ENCODE results near the gene TNNI3K. TPM values are rescaled to one million over a fixed set of nuclear protein-coding genes. Genes with fewer than 3 reads are reported as not detected.
"Not testable (repeated sequence)": the region's sequence is repeated elsewhere in the genome, so short reads cannot be mapped to it uniquely, and the experiment has no call there.

The TNNI3K gene, protein sequence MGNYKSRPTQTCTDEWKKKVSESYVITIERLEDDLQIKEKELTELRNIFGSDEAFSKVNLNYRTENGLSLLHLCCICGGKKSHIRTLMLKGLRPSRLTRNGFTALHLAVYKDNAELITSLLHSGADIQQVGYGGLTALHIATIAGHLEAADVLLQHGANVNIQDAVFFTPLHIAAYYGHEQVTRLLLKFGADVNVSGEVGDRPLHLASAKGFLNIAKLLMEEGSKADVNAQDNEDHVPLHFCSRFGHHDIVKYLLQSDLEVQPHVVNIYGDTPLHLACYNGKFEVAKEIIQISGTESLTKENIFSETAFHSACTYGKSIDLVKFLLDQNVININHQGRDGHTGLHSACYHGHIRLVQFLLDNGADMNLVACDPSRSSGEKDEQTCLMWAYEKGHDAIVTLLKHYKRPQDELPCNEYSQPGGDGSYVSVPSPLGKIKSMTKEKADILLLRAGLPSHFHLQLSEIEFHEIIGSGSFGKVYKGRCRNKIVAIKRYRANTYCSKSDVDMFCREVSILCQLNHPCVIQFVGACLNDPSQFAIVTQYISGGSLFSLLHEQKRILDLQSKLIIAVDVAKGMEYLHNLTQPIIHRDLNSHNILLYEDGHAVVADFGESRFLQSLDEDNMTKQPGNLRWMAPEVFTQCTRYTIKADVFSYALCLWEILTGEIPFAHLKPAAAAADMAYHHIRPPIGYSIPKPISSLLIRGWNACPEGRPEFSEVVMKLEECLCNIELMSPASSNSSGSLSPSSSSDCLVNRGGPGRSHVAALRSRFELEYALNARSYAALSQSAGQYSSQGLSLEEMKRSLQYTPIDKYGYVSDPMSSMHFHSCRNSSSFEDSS
- not detected in 2 replicates for total RNA-seq

DNA sequence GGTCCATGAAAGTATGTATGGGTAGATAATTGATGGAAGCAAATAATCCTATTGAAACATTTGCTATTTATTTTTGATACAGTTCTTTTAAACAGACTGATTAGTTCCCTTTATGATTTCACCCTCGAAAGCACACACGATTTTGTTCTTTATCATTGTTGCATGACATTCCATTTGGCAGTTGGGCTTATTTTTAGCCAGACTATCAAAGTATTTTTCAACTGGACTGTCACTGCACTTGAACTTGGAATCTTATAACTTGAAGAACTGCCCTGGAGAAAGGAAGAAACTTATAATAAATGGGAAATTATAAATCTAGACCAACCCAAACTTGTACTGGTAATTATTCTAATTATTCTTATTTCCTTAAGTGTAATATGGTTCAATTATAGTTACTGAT is at the start of gene TNNI3K:
Gene TNNI3K, plus strand, starts transcription at position 235 of the 400 bp plus-strand sequence. Its CDS starts 65 bp downstream, at position 300.
- intact Hi-C loops (cut with micrococcal nuclease) = no loop called here

DNA sequence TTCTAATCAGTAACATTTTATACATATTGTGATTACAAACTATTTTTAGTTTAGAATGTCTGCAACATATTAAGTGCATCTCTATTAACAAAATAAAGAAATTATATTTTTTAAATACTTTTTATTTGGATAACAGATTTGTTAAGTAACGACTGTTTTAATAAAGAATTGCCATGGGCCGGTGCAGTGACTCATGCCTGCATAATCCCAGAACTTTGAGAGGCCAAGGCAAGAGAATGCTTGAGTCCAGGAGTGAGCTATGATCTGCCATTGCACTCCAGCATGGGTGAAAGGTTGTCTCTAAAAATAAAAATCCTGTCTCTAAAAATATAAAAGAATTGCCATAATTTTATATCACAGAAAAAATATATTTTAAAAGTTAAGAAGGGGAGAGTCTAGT is 41.3 kb upstream of the TNNI3K start:
- intact Hi-C loops (cut with micrococcal nuclease) = no loop called here

DNA sequence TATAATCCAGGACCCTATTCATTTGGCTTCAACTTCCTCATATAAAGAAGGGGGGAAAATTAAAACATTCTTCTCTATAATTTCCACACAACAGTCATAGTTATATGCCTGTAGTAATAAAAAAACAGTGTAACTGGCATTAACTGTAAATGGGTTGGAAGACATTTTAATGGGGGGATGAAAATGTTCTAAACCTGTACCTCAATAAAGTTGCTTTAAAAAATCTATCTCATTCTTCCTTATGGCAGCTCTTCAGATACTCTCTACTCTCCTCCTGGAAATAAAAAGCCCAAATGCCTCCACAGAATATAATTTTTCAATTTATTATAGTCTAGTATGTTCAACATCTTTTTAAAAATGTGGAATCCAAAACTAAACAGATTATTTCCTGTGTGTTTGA is 39.8 kb upstream of the TNNI3K start:
- intact Hi-C loops (cut with micrococcal nuclease) = no loop called here

DNA sequence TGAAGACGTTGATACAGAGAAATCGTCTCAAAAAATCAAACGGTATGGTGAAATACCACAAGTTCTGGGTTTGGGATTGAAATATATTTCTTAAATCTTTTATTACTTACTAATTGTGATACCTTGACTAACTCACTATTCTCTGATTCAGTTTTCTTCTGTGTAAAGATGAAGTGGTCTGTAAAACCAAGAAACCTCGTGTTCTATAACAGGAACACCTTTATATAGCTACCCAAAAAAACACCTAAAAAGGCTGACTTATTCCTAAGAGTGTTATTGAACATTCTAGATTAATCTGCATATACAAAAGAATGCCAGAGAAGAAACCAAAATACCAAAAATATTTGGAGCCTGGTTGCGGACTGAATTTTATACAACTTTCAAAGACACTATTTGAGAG is 37.9 kb upstream of the TNNI3K start:
- intact Hi-C loops (cut with micrococcal nuclease) = no loop called here

DNA sequence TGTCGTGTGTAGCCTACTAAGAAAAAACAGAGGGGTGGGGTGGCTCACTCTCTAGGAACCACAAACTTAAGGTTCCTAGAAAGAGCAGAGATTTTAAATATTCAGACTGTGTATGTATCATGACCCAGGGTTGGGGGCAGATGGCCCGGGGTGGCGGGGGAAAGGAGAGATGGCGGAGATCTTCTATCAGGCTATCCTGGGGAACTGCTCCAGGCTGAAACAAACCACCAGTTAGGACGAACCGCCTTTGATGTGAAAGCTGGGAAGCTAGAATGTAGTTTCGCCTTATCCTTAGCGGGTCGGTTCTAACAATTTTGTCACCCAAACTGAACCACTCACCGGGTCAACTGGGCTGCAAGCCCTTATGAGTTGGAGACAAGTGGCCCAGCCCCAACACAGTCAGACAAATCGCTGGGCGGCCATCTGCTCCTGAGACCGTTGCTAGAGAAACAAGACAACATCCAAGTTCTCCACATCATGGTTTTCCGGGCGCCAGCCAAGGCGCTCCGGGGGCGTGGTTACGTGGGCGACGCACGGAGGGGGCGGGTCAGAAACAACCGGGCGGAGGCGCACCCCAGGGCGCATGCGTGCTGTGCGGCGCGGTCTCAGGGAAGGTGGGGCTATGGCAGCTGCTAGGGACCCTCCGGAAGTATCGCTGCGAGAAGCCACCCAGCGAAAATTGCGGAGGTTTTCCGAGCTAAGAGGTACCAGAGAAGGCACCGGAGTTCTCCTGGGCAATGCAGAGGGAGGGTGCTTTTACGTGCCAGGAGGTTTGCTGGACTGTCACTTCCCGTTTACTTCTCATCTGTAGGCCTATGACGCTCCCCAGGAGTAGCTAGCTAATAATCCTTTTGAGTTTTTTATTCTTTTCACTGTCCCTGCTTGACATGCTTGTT is 37.3 kb upstream of the TNNI3K start, which contains the start of the genes FPGT and LRRIQ3:
Gene FPGT, plus strand, starts transcription at position 586 of the 896 bp plus-strand sequence. Its CDS starts 37 bp downstream, at position 623.
Gene LRRIQ3, minus strand, starts transcription at position 520 of the 896 bp plus-strand sequence. CDS start 14,492 bp downstream, outside the sequence.
- intact Hi-C loops (cut with micrococcal nuclease) = loop anchor here (1.0 kb wide), 1 partner anchor 535 kb away; the partner anchor contains the start of genes CRYZ and TYW3

DNA sequence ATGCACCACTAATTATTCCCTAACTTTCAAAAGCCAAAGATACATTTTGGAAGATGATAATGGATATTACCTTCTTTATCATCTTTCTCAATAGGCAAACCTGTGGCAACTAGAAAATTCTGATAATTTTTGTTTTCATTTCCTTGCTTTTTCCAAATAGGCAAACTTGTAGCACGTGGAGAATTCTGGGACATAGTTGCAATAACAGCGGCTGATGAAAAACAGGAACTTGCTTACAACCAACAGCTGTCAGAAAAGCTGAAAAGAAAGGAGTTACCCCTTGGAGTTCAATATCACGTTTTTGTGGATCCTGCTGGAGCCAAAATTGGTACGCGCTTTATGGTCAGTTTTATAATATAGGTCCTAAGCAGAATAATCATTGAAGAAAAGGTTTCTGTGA is 35.7 kb upstream of the TNNI3K start:
- intact Hi-C loops (cut with micrococcal nuclease) = no loop called here

DNA sequence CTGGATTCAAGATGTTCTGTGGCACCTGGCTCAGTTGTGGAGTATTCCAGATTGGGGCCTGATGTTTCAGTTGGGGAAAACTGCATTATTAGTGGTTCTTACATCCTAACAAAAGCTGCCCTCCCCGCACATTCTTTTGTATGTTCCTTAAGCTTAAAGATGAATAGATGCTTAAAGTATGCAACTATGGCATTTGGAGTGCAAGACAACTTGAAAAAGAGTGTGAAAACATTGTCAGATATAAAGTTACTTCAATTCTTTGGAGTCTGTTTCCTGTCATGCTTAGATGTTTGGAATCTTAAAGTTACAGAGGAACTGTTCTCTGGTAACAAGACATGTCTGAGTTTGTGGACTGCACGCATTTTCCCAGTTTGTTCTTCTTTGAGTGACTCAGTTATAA is 29.9 kb upstream of the TNNI3K start:
- intact Hi-C loops (cut with micrococcal nuclease) = no loop called here

DNA sequence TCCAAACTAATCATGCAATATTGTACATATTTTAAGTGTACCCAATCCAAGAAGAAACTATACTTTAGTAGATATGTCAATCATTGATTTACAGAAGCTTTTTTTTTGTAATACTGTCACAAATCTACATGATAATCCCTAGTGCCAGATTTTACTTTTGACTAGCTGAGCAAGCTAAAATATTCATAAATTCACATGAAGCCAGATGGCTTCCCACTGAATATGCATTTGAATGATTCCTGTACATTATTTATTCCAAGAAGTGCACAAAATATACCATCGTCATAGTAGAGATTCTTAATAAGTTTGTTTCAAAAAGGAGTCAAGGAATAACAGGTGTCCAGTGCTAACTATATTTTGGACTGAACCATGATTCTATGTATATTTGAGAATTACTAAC is 20.0 kb upstream of the TNNI3K start:
- intact Hi-C loops (cut with micrococcal nuclease) = no loop called here

DNA sequence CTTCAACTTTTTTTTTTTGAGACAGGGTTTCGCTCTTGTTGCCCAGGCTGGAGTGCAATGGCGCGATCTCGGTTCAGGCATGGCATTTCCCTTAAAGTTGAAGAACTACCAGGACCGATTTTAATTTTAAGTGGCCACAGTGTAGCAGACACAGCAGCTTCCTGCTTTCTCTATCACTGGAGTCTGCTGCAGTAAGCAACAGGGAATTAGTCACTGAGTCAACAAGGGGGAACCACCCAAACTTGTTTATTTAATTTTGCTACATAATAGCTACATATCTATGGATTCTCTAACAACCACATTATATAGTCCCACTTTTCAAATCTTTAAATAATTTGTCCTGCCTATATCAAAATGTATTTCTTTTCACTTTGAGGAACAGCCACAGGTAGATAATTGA is 12.5 kb upstream of the TNNI3K start:
- intact Hi-C loops (cut with micrococcal nuclease) = no loop called here

DNA sequence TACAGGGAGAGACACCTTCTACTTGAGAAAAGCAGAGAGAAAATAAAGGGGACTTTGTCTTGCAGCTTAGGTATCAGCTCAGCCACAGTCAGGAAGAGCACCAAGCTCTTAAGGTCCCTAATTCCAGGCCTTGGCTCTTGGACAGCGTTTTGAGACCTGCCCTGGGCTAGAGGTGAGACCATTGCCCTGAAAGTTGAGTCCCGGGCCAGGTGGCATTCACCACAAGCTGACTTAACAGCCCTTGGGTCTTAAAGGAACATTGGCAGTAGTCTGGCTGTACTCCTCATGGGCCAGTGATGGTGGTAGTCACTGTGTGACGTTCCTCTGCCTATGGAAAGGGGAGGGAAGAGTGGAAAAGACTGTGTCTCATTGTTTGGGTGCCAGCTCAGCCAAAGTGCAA is 11.7 kb upstream of the TNNI3K start:
- intact Hi-C loops (cut with micrococcal nuclease) = no loop called here

DNA sequence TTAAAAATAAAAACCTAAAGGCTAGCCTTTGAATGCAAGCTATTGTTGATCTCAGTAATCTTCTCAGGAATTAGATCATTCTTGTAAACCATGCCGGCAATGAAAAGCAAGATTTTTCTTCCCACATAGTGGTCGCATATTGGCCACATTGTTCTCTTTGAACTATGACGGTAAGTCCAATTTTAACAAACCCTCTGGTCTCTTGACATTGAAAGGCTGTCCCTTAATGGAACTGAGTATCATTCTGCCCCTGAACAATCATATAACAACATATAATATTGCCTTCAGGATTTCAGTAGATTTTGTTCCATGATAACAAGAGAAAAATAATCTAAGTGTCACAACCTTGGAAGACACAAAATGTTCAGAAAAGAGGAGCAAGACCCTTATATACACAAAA is 1.3 kb downstream of the TNNI3K start:
- intact Hi-C loops (cut with micrococcal nuclease) = no loop called here

DNA sequence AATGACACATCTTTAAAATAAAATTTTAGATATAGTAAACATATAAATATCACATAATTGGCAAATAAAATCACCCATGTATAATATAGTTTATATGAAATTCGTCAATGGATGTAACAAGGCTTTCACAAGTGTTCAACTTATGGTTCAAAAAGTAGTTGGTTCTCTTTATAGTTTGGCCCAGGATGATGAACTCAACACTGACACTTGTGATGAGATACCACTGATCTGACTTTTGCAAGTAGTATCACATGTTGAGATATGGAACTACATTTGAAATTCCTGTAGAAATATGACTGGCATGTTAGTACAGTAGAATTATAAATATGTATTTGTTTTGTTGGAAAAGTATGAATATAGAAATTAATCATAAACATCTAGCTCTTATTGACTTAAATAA is 1.8 kb downstream of the TNNI3K start:
- intact Hi-C loops (cut with micrococcal nuclease) = no loop called here

DNA sequence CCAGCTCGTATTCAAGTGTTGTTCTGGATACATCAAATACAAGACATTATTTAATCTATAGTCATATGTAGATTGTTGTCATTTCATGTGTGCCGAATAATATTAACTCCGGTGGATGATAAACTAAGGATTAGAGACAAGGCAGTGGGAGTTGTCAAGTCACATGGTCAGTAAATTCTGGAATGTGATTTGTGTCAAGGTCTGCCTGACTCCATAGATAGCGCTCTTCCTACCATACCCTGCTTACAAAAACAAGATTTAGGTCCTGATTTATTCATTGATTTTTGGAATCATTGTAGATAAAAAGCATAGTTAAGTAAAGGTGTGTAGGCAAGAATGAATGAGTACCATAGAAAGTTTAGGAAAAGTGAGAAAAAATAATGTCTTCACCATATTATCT is 2.6 kb downstream of the TNNI3K start:
- intact Hi-C loops (cut with micrococcal nuclease) = no loop called here

DNA sequence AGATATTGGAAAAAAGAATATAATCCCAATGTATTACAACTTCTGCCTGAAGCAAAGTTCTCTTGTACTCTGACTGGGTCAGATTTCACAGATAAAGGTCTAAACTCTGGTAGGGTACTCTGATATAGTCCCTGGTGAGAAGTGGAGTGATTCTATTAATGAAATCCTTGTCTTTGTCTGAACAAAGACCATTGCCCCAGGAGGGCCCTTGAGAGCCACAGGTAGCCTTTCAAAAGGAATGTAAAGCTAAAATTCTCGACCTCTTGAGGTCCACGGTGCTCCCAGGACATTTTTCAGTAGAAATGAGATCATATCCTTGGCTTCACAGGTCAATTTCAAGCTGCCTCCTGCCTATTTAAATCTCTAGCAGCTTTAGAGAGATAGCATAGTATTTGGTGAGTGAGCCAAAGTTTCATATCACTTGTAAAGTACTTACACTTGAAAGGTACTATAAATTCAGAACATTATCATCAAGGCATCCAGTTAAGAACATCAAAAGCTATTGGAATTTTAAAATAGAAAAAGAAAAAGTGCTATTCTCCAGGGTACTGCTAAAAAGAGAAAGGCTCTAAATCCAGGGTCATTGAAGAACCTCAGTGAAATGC is 10.1 kb downstream of the TNNI3K start:
- intact Hi-C loops (cut with micrococcal nuclease) = no loop called here

DNA sequence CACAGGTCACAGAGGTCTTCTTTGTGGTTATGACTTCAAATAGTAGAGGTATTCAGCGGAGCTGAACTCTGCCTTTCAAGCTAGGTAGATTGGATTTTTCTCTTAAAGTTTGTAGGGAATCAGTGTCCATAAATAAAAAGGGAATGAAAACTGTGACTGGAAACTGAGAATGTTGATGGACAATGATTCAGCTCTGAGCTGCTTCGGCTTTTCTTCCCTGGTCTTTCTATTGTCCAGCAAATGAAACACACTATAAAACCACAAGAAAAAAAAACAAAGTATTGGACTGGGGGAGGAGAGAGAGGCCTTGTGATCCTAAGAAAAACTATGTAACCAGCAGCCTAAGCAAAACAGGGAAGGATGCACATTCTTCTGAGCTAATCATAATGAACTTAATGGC is 11.1 kb downstream of the TNNI3K start:
- intact Hi-C loops (cut with micrococcal nuclease) = no loop called here

DNA sequence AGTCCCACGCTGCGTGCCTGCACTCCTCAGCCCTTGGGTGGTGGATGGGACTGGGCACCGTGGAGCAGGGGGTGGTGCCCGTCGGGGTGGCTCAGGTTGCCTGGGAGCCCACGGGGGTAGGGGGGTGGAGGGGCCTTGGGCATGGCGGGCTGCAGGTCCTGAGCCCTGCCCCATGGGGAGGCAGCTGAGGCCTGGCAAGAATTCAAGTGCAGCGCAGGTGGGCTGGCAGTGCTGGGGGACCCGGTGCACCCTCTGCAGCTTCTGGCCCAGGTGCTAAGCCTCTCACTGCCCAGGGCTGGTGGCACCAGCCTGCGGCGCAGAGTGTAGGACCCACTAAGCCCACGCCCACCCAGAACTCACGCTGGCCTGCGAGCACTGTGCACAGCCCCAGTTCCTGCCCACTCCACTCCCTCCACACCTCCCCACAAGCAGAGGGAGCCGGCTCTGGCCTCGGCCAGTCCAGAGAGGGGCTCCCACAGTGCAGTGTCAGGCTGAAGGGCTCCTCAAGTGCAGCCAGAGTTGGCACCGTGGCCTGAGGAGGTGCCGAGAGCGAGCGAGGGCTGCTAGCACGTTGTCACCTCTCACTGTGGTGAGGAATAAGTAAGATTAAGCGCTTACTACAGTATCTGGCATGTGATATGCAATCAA is 12.8 kb downstream of the TNNI3K start:
- intact Hi-C loops (cut with micrococcal nuclease) = no loop called here

DNA sequence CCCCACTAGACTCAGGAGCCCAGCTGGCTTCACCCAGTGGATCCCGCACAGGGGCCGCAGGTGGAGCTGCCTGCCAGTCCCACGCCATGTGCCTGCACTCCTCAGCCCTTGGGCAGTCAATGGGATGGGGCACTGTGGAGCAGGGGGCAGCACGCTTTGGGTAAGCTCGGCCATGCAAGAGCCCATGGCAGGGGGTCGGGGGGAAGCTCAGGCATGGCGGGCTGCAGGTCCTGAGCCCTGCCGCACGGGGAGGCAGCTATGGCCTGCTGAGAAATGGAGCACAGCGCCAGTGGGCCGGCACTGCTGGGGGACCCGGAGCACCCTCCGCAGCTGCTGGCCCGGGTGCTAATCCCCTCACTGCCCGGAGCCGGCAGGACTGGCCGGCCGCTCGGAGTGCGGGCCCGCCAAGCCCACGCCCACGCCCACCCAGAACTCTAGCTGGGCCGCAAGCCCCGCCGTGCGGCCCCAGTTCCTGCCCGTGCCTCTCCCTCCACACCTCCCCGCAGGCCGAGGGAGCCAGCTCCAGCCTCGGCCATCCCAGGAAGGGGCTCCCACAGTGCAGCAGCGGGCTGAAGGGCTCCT is 18.1 kb downstream of the TNNI3K start:
- intact Hi-C loops (cut with micrococcal nuclease) = not testable (repeated sequence)

DNA sequence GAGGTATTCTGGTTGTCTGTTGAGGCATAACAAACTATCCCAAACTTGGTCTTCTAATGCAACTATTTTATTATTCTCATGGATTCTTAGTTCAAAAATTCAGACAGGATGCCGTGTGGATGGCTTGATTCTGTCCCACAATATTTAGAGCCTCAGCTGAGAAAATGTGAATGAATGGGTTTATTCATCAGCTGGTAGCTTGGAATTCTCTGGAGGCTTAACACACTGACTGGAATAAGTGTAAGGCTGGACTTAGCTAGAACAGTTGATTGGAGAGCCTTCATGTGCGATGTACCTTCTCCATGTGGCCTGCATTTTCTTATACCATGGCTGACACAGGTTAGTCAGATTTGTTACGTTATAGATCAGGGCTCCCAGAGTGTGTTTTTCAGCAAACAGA is 30.8 kb downstream of the TNNI3K start:
- intact Hi-C loops (cut with micrococcal nuclease) = no loop called here

DNA sequence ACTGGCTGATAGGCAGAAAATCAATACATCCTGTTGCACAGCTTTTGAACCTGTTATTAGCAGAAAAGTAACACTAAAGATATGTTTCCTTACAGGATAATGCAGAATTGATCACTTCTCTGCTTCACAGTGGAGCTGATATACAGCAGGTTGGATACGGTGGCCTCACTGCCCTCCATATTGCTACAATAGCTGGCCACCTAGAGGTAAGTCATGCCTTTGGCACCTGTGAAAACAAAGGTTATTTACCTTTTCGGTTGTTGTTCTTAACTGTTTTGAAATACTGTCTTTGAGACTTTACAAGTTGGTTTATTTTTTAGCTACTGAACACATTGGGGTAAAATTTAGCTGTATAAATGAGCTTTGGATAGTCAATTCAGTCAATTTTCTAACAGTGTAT is 36.3 kb downstream of the TNNI3K start:
- intact Hi-C loops (cut with micrococcal nuclease) = no loop called here
